ENCODE measurements around the gene YY2. TPM values are rescaled to one million over a fixed set of nuclear protein-coding genes. Genes with fewer than 3 reads are reported as not detected.

YY2 gene
- total RNA-seq, 2 donors from 2014 or later: 3.9 to 4.9 TPM

- DNase-seq (peak in 1 of 4 donors; percentile 2), ATAC-seq (peak; percentile 51)
- H3K4me1 ChIP-seq: peaks cover 21% of the 10 kb centered on the region
- TF ChIP-seq CTCF (IDR thresholded peaks at IDR 0.05) (no peak), POLR2A (IDR thresholded peaks at IDR 0.05) (no peak)
- peak overlapping the region; percentile 40 to 82 (median 79) for H3K27ac ChIP-seq
- peak overlapping the region; percentile 31 to 56 for H3K4me3 ChIP-seq
- H3K9me3 ChIP-seq: no peaks in the 10 kb centered on the region
- H3K36me3 ChIP-seq (replicated peaks in 1 of 2; ENCODE audit: insufficient read depth in 1 of 2, low read depth in 2 of 2): no peaks in the 10 kb centered on the region
- WGBS, 2 donors: 0% methylated on average over 4 of the region's 4 CpGs
- no peaks in the 10 kb centered on the region for H3K27me3 ChIP-seq
- intact Hi-C loops (cut with DNase I): no loop called here
These were observed 16.9 kb upstream of the YY2 start for GRCh38 chrX:21838937-21839333.

- peak; percentile 82 to 89 (median 86) for DNase-seq
- Histone ChIP-seq H3K36me3 (replicated peaks in 1 of 2; ENCODE audit: insufficient read depth in 1 of 2, low read depth in 2 of 2) (no peaks in the 10 kb centered on the region), H3K27ac (peak within 1 kb of the TSS; percentile 40 to 82 (median 79)), H3K27me3 (no peaks in the 10 kb centered on the region), H3K4me1 (peaks cover 21% of the 10 kb centered on the region), H3K4me3 (peak within 1 kb of the TSS; percentile 31 to 56), H3K9me3 (no peaks in the 10 kb centered on the region)
- ATAC-seq: peak; percentile 99
- WGBS, 2 donors: 1 to 5% methylated on average over 3 to 49 of the region's 61 CpGs
- TF ChIP-seq POLR2A (IDR thresholded peaks at IDR 0.05) (peak; percentile 49 to 88 (median 83)), CTCF (IDR thresholded peaks at IDR 0.05) (peak in 1 of 7 experiments; percentile 17)
- intact Hi-C loops (cut with DNase I): no loop called here
These were observed 16.2 kb upstream of the YY2 start, which contains the start of gene MBTPS2 for GRCh38 chrX:21839334-21840192. TSS of gene MBTPS2 (plus strand) at chrX:21839617. CDS start at chrX:21839735, 118 bp downstream.

GRCh38 chrX:21840193-21840545 is 15.6 kb upstream of the YY2 start:
- TF ChIP-seq POLR2A (IDR thresholded peaks at IDR 0.05) (no peak), CTCF (IDR thresholded peaks at IDR 0.05) (no peak)
- DNase-seq: no peak
- peak overlapping the region in 3 of 4 donors; percentile 77 to 82 (median 81) for H3K27ac ChIP-seq

GRCh38 chrX:21843179-21843578 is 12.6 kb upstream of the YY2 start:
- TF ChIP-seq CTCF (IDR thresholded peaks at IDR 0.05) (no peak), POLR2A (IDR thresholded peaks at IDR 0.05) (no peak)
- Histone ChIP-seq H3K27me3 (no peaks in the 10 kb centered on the region), H3K4me1 (peaks cover 21% of the 10 kb centered on the region), H3K36me3 (replicated peaks in 1 of 2; ENCODE audit: insufficient read depth in 1 of 2, low read depth in 2 of 2) (no peaks in the 10 kb centered on the region), H3K27ac (no peak overlapping the region), H3K9me3 (no peaks in the 10 kb centered on the region), H3K4me3 (no peak overlapping the region)
- intact Hi-C loops (cut with DNase I): no loop called here
- DNase-seq: no peak
- WGBS, 2 donors: 22 to 28% methylated on average over 5 of the region's 5 CpGs
- no peak for ATAC-seq

More at GRCh38 chrX:21840193-21840545, 15.6 kb upstream of the YY2 start:
- Histone ChIP-seq H3K36me3 (replicated peaks in 1 of 2; ENCODE audit: insufficient read depth in 1 of 2, low read depth in 2 of 2) (no peaks in the 10 kb centered on the region), H3K9me3 (no peaks in the 10 kb centered on the region), H3K4me3 (peak overlapping the region; percentile 31 to 56), H3K27me3 (no peaks in the 10 kb centered on the region), H3K4me1 (peaks cover 21% of the 10 kb centered on the region)
- intact Hi-C loops (cut with DNase I): no loop called here
- ATAC-seq: no peak
- 0% methylated on average over 6 of the region's 6 CpGs for WGBS, 2 donors
